Tibial nerve (tissue), 4 donors: ENCODE data around the gene ERFL. TPM values are rescaled to one million over a fixed set of nuclear protein-coding genes. Genes with fewer than 3 reads are reported as not detected.

Experiments
- DNase-seq, 2 donors: peaks; one replicate each; pipeline ENCODE4 v3.0.0-alpha.2; 2019; ENCODE audit warnings: low spot score in 2 of 2
- H3K27ac ChIP-seq, 4 donors: fragments of 200-600 bp; sonication (generic) in 3 of 4; one replicate each; pipeline ENCODE4 v1.5.1; 2017 to 2019; ENCODE audit warnings: mild to moderate bottlenecking in 1 of 4
- H3K27me3 ChIP-seq, 2 donors: fragments of 200-600 bp; sonication (generic) in 1 of 2; one replicate each; pipeline versions ENCODE4 v1.5.1 to v1.6.0; 2017 to 2019
- H3K36me3 ChIP-seq, 3 donors: fragments of 200-600 bp; sonication (generic); one replicate each; pipeline ENCODE4 v1.5.1; 2018 to 2019
- H3K4me1 ChIP-seq, 4 donors: fragments of 200-600 bp; sonication (generic) in 3 of 4; one replicate each; pipeline ENCODE4 v1.5.1; 2017 to 2019
- H3K4me3 ChIP-seq, 4 donors: fragments of 200-600 bp; sonication (generic) in 3 of 4; one replicate each; pipeline ENCODE4 v1.5.1; 2017 to 2019; ENCODE audit warnings: mild to moderate bottlenecking in 1 of 4, moderate library complexity in 1 of 4
- H3K9me3 ChIP-seq, 4 donors: fragments of 200-600 bp; sonication (generic) in 3 of 4; one replicate each; pipeline ENCODE4 v1.5.1; 2017 to 2019
- CTCF ChIP-seq, 5 experiments: fragments of 200-600 bp in 3 of 5; fragments of 450-650 bp in 2 of 5; sonication (generic) in 3 of 5; IDR thresholded peaks; one replicate each; pipeline ENCODE4 v1.5.1; 2016 to 2019; ENCODE audit warnings: antibody characterized with exemption in 5 of 5, mild to moderate bottlenecking in 3 of 5, moderate library complexity in 2 of 5
- EP300 ChIP-seq, 2 donors: sonication (generic); formaldehyde crosslinking; IDR thresholded peaks; one replicate each; pipeline ENCODE4 v1.6.1; 2017; ENCODE audit warnings: antibody characterized with exemption in 2 of 2, mild to moderate bottlenecking in 1 of 2
- POLR2A ChIP-seq, 2 donors: fragments of 450-650 bp; IDR thresholded peaks; one replicate each; pipeline ENCODE4 v1.6.1; 2017; ENCODE audit warnings: antibody characterized with exemption in 2 of 2, mild to moderate bottlenecking in 2 of 2, moderate library complexity in 2 of 2
- WGBS, 2 donors: methylation state at CpG; one replicate each; pipeline ENCODE4 v1.1.5; 2018; 5-methylcytosine and 5-hydroxymethylcytosine counted together
- total RNA-seq, 4 donors: library from RNA; depleted of rRNA; stranded (reverse); fragments of >200 nt; gene quantifications; one replicate each; pipeline ENCODE4 v1.1.0, GENCODE V29; 2016

Gene ERFL
- total RNA-seq, 4 donors from 2014 or later = 0.30 to 0.59 (median 0.42) TPM; not detected in 1

GRCh38 chr19:41883463-41883820 lies 44.8 kb downstream of the ERFL start:
- H3K27ac ChIP-seq = peak overlapping the region; percentile 47 to 97 (median 86)
- no peaks in the 10 kb centered on the region for H3K9me3 ChIP-seq
- no peaks in the 10 kb centered on the region for H3K27me3 ChIP-seq
- no peak for DNase-seq
- TF ChIP-seq POLR2A (IDR thresholded peaks at IDR 0.05) (no peak), CTCF (IDR thresholded peaks at IDR 0.05) (no peak), EP300 (IDR thresholded peaks at IDR 0.05) (no peak)
- H3K4me1 ChIP-seq = peaks cover 0 to 49% (median 13%) of the 10 kb centered on the region in 4 donors
- H3K4me3 ChIP-seq = peak overlapping the region; percentile 75 to 99 (median 92)
- WGBS, 2 donors = 0% methylated on average over 23 of the region's 23 CpGs
- peaks cover 0 to 8% (median 0%) of the 10 kb centered on the region in 3 donors for H3K36me3 ChIP-seq

DNA sequence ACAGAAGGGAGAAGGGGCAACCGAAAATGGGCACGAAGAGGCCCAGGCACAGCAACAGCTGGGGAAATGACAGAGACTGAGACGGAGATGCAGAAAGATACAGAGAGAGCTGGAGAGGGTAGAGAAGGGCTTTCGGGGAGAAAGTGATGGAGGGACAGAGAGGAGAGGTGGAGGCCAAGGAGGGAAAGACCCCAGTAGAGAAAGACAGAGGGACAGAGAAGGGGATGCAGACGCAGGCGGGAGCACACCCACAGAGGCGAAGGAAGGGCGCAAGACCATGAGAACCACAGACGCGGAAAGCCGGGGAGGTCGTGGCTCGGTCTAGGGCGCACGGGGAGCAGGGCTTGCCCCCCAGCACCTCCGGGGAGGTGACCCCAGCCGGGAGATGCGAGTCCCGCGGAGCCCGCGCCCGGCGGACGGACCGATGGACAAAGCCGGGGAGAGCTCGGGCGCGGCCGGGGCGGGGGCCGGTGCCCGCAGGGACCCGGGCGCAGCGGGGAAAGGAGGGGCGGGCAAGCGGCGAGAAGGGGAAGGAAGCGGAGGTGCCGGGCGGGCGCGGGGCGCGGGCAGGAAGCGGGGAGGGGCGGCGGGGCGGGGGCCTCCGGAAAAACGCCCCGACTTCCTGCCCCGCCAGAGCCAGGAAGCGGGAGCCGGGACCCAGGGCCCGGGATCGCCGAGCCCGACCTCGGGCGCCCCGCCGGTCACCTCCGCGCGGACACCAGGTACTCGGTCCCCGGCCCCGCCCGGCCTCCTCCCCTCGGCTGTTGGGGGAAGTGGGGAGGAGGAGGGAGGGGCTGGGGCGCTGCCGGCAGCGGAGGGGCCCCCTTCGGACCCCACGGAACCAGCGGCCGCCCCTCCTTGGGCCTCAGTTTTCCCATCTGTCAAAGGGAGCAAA lies 45.4 kb downstream of the ERFL start, which contains the start of gene ARHGEF1:
Gene ARHGEF1 (plus strand): TSS at position 617 of the 895 bp plus-strand sequence. CDS start 4,899 bp downstream, outside the sequence.
- WGBS, 2 donors = 1 to 2% methylated on average over 26 to 50 of the region's 80 CpGs
- Histone ChIP-seq H3K36me3 (peaks cover 0 to 1% (median 0%) of the 10 kb centered on the region in 3 donors), H3K27ac (peak within 1 kb of the TSS; percentile 47 to 97 (median 86)), H3K4me1 (peaks cover 0 to 44% (median 13%) of the 10 kb centered on the region in 4 donors), H3K27me3 (no peaks in the 10 kb centered on the region), H3K9me3 (no peaks in the 10 kb centered on the region), H3K4me3 (peak within 1 kb of the TSS; percentile 75 to 99 (median 92))
- no peak for DNase-seq
- TF ChIP-seq EP300 (IDR thresholded peaks at IDR 0.05) (peak in 1 of 2 donors; percentile 12), CTCF (IDR thresholded peaks at IDR 0.05) (no peak)

DNA sequence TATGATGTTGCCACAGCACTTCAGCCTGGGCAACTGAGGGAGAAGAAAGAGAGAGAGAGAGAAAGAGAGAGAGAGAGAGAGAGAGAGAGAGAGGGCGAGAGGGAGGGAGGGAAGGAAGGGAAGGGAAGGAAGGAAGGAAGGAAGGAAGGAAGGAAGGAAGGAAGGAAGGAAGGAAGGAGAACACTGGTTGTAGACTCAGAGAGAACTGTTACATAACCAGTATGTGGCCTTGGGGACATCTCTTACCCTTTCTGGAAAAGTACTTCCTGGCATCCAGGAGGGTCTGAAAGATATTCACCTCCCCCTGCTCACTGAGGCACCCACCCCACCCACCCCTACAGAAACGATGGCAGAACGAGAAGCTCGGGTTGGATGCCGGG lies 47.9 kb downstream of the ERFL start:
- Histone ChIP-seq H3K4me3 (no peak overlapping the region), H3K4me1 (peaks cover 0 to 19% (median 9%) of the 10 kb centered on the region in 4 donors), H3K27ac (no peak overlapping the region), H3K27me3 (no peaks in the 10 kb centered on the region), H3K9me3 (no peaks in the 10 kb centered on the region), H3K36me3 (no peaks in the 10 kb centered on the region)
- no peak for DNase-seq
- WGBS, 2 donors = 60 to 65% methylated on average over 5 of the region's 5 CpGs
- no peak for TF ChIP-seq EP300 (IDR thresholded peaks at IDR 0.05)
- TF ChIP-seq CTCF (IDR thresholded peaks at IDR 0.05) = no peak
- no peak for TF ChIP-seq POLR2A (IDR thresholded peaks at IDR 0.05)

DNA sequence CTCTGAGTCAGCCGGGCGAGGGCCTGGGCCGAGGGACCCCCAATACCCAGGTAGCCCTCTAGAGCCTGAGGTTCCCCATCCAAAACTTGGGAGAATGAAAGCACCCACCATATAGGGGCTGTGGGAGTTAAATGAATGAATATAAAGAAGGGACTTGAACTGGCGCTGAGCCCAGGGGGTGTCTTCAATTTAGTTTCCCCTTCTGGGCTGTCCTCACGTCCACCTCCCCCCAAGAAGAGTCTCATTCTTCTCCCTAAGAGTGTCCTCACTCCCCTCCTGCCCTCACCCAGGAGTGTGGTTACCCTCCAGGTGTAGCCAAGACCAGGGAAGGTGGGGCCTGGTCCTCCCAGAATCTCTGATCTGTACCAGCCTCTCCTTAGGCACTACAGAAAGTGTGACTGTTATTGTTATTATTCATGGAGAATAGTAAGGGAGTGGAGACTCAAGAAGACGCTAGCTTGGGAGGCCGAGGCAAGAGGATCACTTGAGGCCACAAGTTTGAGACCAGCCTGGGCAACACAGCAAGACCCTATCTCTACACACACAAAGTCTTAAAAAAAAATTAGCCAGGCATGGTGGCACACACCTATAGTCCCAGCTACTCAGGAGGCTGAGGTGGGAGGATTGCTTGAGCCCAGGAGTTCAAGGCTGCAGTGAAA lies 48.5 kb downstream of the ERFL start:
- Histone ChIP-seq H3K27me3 (no peaks in the 10 kb centered on the region), H3K36me3 (no peaks in the 10 kb centered on the region), H3K9me3 (no peaks in the 10 kb centered on the region), H3K4me3 (no peak overlapping the region), H3K27ac (no peak overlapping the region), H3K4me1 (peaks cover 0 to 14% (median 4%) of the 10 kb centered on the region in 4 donors)
- TF ChIP-seq EP300 (IDR thresholded peaks at IDR 0.05) (no peak), CTCF (IDR thresholded peaks at IDR 0.05) (no peak), POLR2A (IDR thresholded peaks at IDR 0.05) (no peak)
- WGBS, 2 donors = 73 to 80% methylated on average over 7 of the region's 7 CpGs
- no peak for DNase-seq

DNA sequence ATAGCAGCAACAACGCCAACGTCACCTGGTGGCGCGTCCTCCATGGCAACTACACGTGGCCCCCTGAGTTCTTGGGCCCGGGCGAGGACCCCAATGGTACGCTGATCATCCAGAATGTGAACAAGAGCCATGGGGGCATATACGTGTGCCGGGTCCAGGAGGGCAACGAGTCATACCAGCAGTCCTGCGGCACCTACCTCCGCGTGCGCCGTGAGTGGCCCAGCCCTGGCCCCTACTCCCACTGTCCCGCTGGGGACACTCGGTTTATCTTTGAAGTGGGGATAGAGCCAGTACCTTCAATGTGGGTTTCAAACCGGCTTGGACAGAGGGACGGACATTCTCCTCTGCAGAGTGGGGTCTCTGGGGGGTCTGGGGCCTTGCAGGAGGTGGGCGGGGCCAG lies 49.2 kb downstream of the ERFL start:
- Histone ChIP-seq H3K9me3 (no peaks in the 10 kb centered on the region), H3K36me3 (no peaks in the 10 kb centered on the region), H3K27me3 (no peaks in the 10 kb centered on the region), H3K27ac (no peak overlapping the region), H3K4me1 (peaks cover 0 to 9% (median 2%) of the 10 kb centered on the region in 4 donors), H3K4me3 (no peak overlapping the region)
- TF ChIP-seq EP300 (IDR thresholded peaks at IDR 0.05) = no peak
- TF ChIP-seq POLR2A (IDR thresholded peaks at IDR 0.05) = no peak
- TF ChIP-seq CTCF (IDR thresholded peaks at IDR 0.05) = no peak
- WGBS, 2 donors = 75 to 84% methylated on average over 4 to 21 of the region's 21 CpGs
- DNase-seq = no peak
